ENCODE results near the gene ALDH1L1. TPM values are rescaled to one million over a fixed set of nuclear protein-coding genes. Genes with fewer than 3 reads are reported as not detected.

ALDH1L1 gene
- total and polyA plus RNA-seq, 7 donors = 12.9 to 121 (median 40.1) TPM

DNA sequence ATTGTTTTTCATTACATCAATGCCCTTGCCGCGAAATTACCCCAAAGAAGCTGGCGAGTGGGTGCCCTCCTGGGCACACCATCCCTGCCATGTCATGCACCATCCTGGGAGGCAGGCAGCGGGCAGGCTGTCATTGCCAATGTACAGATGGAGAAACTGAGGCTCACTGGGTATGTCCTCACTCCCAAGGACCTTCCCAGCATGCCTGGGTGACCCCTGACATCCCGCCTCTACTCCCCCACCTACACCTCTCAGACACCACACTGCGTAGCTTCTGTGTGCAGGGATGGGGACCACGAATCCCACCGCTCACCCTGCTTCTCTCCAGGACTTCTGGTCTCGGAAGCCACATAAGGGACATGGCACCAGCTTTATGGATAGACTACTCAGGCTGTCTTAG, 55.5 kb downstream of the ALDH1L1 start:
- no peak for ATAC-seq
- intact Hi-C loops (cut with DNase I) = no loop called here

DNA sequence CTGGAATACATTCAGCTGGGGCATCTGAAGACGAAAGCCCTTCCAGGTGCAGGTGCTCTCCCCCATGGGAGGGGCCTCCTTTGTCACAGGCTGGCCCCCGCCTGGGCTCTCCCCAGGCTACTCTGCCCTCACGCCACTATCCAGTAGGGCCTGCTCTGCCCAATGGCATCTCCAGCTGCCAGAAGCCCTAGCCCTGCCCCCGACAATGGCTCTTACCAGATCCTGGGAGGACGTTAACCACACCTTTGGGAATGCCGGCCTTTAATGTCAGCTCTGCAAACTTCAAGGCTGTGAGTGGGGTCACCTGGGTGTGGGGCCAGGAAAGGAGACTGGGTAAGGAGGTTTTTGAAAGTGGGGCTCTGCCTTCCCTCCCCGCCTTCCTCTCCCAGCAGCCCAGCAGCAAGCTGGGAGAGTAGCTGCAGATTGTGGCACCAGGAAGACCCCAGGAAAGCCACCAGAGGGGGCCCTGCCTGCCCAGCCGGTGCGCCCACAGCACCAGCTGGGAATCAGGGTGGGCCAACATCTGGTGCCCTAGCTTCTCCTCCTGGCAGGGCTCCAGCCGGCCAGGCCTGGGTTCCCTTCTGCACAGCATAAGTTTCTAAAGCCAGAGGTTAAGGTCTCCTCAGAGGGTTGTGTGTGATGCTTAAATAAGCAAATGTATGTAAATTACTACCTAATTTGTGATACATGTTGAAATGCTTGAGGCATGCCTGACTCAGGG, 56.1 kb downstream of the ALDH1L1 start:
- peaks cover 0 to 30% of the 10 kb centered on the region in 2 donors for H3K36me3 ChIP-seq (ENCODE audit: insufficient read depth in 1 of 2, low read depth in 1 of 2)
- DNase-seq (peak; percentile 7 to 44), ATAC-seq (no peak)
- H3K4me1 ChIP-seq = peaks cover 14% of the 10 kb centered on the region
- TF ChIP-seq, protein P1, sequence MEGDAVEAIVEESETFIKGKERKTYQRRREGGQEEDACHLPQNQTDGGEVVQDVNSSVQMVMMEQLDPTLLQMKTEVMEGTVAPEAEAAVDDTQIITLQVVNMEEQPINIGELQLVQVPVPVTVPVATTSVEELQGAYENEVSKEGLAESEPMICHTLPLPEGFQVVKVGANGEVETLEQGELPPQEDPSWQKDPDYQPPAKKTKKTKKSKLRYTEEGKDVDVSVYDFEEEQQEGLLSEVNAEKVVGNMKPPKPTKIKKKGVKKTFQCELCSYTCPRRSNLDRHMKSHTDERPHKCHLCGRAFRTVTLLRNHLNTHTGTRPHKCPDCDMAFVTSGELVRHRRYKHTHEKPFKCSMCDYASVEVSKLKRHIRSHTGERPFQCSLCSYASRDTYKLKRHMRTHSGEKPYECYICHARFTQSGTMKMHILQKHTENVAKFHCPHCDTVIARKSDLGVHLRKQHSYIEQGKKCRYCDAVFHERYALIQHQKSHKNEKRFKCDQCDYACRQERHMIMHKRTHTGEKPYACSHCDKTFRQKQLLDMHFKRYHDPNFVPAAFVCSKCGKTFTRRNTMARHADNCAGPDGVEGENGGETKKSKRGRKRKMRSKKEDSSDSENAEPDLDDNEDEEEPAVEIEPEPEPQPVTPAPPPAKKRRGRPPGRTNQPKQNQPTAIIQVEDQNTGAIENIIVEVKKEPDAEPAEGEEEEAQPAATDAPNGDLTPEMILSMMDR (IDR thresholded peaks at IDR 0.05) = no peak
- WGBS, 3 donors = 66 to 71% (median 69%) methylated on average over 10 of the region's 10 CpGs
- intact Hi-C loops (cut with DNase I) = no loop called here
- no peaks in the 10 kb centered on the region for H3K27me3 ChIP-seq (ENCODE audit: insufficient read depth in 3 of 3, low read length in 2 of 3)
- H3K27ac ChIP-seq = no peak overlapping the region
- H3K4me3 ChIP-seq = no peak overlapping the region
- H3K9me3 ChIP-seq = no peaks in the 10 kb centered on the region

More for the DNA sequence above, 55.5 kb downstream of the ALDH1L1 start:
- TF ChIP-seq, protein P1 (IDR thresholded peaks at IDR 0.05) = no peak
- Histone ChIP-seq H3K27me3 (ENCODE audit: insufficient read depth in 3 of 3, low read length in 2 of 3) (no peaks in the 10 kb centered on the region), H3K4me3 (no peak overlapping the region), H3K9me3 (no peaks in the 10 kb centered on the region), H3K36me3 (ENCODE audit: insufficient read depth in 1 of 2, low read depth in 1 of 2) (peaks cover 0 to 33% of the 10 kb centered on the region in 2 donors), H3K4me1 (peaks cover 8% of the 10 kb centered on the region), H3K27ac (no peak overlapping the region)
- peak; percentile 2 to 35 for DNase-seq
- 81 to 94% (median 89%) methylated on average over 9 of the region's 9 CpGs for WGBS, 3 donors

- ATAC-seq = no peak
These were observed 58.8 kb downstream of the ALDH1L1 start for GRCh38 chr3:126121632-126122031.

GRCh38 chr3:126121074-126121473, 59.3 kb downstream of the ALDH1L1 start:
- Histone ChIP-seq H3K9me3 (no peaks in the 10 kb centered on the region), H3K27ac (no peak overlapping the region), H3K4me3 (no peak overlapping the region), H3K27me3 (ENCODE audit: insufficient read depth in 3 of 3, low read length in 2 of 3) (no peaks in the 10 kb centered on the region), H3K36me3 (ENCODE audit: insufficient read depth in 1 of 2, low read depth in 1 of 2) (peaks cover 0 to 35% of the 10 kb centered on the region in 2 donors), H3K4me1 (peaks cover 26% of the 10 kb centered on the region)
- DNase-seq (peak in 1 of 2 donors; percentile 24), ATAC-seq (no peak)
- TF ChIP-seq, protein P1 (IDR thresholded peaks at IDR 0.05) = no peak
- WGBS, 3 donors = 92 to 93% (median 93%) methylated on average over 9 of the region's 9 CpGs
- intact Hi-C loops (cut with DNase I) = no loop called here

More at GRCh38 chr3:126121632-126122031, 58.8 kb downstream of the ALDH1L1 start:
- peaks cover 26% of the 10 kb centered on the region for H3K4me1 ChIP-seq
- TF ChIP-seq, protein P1 (IDR thresholded peaks at IDR 0.05) = no peak
- no peak overlapping the region for H3K4me3 ChIP-seq
- H3K27ac ChIP-seq = no peak overlapping the region
- H3K36me3 ChIP-seq (ENCODE audit: insufficient read depth in 1 of 2, low read depth in 1 of 2) = peaks cover 0 to 31% of the 10 kb centered on the region in 2 donors
- 79 to 87% (median 87%) methylated on average over 4 of the region's 4 CpGs for WGBS, 3 donors
- H3K27me3 ChIP-seq (ENCODE audit: insufficient read depth in 3 of 3, low read length in 2 of 3) = no peaks in the 10 kb centered on the region
- H3K9me3 ChIP-seq = no peaks in the 10 kb centered on the region
- peak in 1 of 2 donors; percentile 17 for DNase-seq
- intact Hi-C loops (cut with DNase I) = no loop called here

Data from psoas muscle (tissue), 8 donors.